ENCODE measurements around the gene PPP3R1. TPM values are rescaled to one million over a fixed set of nuclear protein-coding genes. Genes with fewer than 3 reads are reported as not detected.

The PPP3R1 gene
- 83.9 TPM for total RNA-seq

DNA sequence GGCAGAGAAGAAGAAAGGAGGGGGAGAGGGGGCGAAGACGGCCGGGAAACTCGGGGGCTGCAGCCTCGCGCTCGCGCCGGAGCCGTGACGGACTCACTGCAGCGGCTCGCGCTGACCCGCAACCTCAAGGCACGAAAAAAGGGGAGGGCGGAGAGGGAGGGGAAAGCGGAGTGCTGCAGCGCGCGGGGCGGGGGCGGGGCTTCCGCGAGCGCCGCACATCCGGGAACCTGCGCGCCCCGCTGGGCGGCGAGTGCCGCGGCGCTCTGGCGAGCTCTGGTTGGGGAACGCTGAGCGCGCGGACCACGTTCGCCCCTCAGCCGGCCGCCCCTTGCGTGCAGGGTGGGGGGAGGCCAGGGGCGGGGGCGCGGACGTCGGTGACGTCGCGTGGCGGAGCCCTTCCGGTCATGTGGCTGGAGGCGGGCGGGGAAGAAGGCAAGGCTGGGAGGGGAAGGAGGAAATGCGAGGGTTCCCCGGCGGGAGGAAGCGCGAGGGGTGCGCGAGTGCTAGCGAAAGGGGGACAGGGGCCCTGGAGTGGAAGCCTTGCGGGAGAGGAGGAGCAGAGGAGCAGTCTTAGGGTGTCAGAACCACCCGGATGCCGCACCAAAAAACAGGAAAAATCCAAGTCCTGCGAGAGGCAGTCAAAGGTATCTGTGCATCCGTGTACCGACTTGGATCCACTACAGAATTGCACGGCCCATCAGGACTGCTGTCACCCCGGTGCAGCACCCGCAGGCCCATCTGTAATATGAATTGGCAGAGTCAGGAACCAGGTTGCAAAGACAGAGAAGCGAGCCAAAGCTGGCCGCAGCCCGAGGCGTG lies at the start of gene PPP3R1:
Gene PPP3R1, minus strand, starts transcription at position 133 of the 819 bp plus-strand sequence. CDS start 405 bp downstream, outside the sequence.

GRCh38 chr2:68157402-68158133 lies 94.8 kb downstream of the PPP3R1 start, which contains the start of gene PNO1:
Gene PNO1, plus strand, starts transcription at chr2:68157888. Its CDS starts 47 bp downstream, at chr2:68157935.

Other genes starting within 250 kb of the PPP3R1 start
- gene C1D, start 189.5 kb downstream of the PPP3R1 start, total RNA-seq, result 57.0 TPM
- gene PNO1, start 94.6 kb downstream of the PPP3R1 start, total RNA-seq, result 20.3 TPM
- 38.9 TPM for gene CNRIP1, start 67.4 kb upstream of the PPP3R1 start, total RNA-seq
- 7.2 TPM for gene PLEK, start 112.8 kb upstream of the PPP3R1 start, total RNA-seq
- 1.7 TPM for gene FBXO48, start 214.8 kb upstream of the PPP3R1 start, total RNA-seq
- 8.9 TPM for gene APLF, start 215.1 kb upstream of the PPP3R1 start, total RNA-seq

All from camera-type eye (tissue), 1 donor.